Neural cell (in vitro differentiated cells): ENCODE measurements around the gene ST8SIA6. TPM values are rescaled to one million over a fixed set of nuclear protein-coding genes. Genes with fewer than 3 reads are reported as not detected.

Experiments used
- H2AFZ ChIP-seq: fragments of 200-600, 300-800 bp; sonication (generic), shearing (Covaris generic); 2 replicates; pipeline ENCODE4 v1.6.0; 2014; ENCODE audit warnings: low read depth, mild to moderate bottlenecking, antibody characterized with exemption, low read length, moderate library complexity
- H3F3A ChIP-seq: fragments of 200-600 bp; shearing (Covaris generic); 2 replicates; pipeline ENCODE4 v1.6.1; 2016; ENCODE audit warnings: mild to moderate bottlenecking, moderate library complexity, mixed read lengths, antibody characterized with exemption, low read length; ENCODE audit not compliant: insufficient read depth, poor library complexity, severe bottlenecking
- H3K27ac ChIP-seq: fragments of 200-600, 300-800 bp; sonication (generic), shearing (Covaris generic); 2 replicates; pipeline ENCODE4 v1.5.1; 2014; ENCODE audit warnings: mild to moderate bottlenecking, low read length, moderate library complexity
- H3K27me3 ChIP-seq: fragments of 300-800, 200-600 bp; sonication (generic), shearing (Covaris generic); 2 replicates; pipeline ENCODE4 v1.6.0; 2014; ENCODE audit warnings: mild to moderate bottlenecking, low read depth, low read length, moderate library complexity; ENCODE audit not compliant: insufficient read depth
- H3K36me3 ChIP-seq: fragments of 300-800, 200-600 bp; sonication (generic), shearing (Covaris generic); 2 replicates; pipeline ENCODE4 v1.5.1; 2014; ENCODE audit warnings: mild to moderate bottlenecking, antibody characterized with exemption, low read length, moderate library complexity; ENCODE audit not compliant: insufficient read depth
- H3K4me2 ChIP-seq: fragments of 300-800, 200-600 bp; sonication (generic), shearing (Covaris generic); 2 replicates; pipeline ENCODE4 v1.6.0; 2014; ENCODE audit warnings: mild to moderate bottlenecking, low read length
- H3K4me3 ChIP-seq: fragments of 300-800, 200-600 bp; sonication (generic), shearing (Covaris generic); 2 replicates; pipeline ENCODE4 v1.5.1; 2014; ENCODE audit warnings: mild to moderate bottlenecking, low read length, moderate library complexity
- H3K79me2 ChIP-seq: fragments of 200-600 bp; shearing (Covaris generic); replicated peaks from 2 replicates; pipeline ENCODE4 v1.6.0; 2014; ENCODE audit warnings: mild to moderate bottlenecking, low read length, moderate library complexity; ENCODE audit not compliant: insufficient read depth
- H3K9ac ChIP-seq: fragments of 300-800, 200-600 bp; sonication (generic), shearing (Covaris generic); 2 replicates; pipeline ENCODE4 v1.6.1; 2016; ENCODE audit warnings: mild to moderate bottlenecking, low read length, mixed read lengths
- H3K9me2 ChIP-seq: fragments of 200-600 bp; shearing (Covaris generic); 2 replicates; pipeline ENCODE4 v1.6.1; 2016; ENCODE audit warnings: mild to moderate bottlenecking, low read length, mixed read lengths; ENCODE audit not compliant: insufficient read depth
- H3K9me3 ChIP-seq: fragments of 200-600, 300-800 bp; sonication (generic), shearing (Covaris generic); 2 replicates; pipeline ENCODE4 v1.6.1; 2016; ENCODE audit warnings: mild to moderate bottlenecking, mixed run types, low read length, moderate library complexity, mixed read lengths
- H4K20me1 ChIP-seq: fragments of 200-600 bp; shearing (Covaris generic); 2 replicates; pipeline ENCODE4 v1.6.1; 2016; ENCODE audit warnings: mild to moderate bottlenecking, mixed run types; ENCODE audit not compliant: insufficient read depth
- CTCF ChIP-seq: fragments of 450-650 bp; IDR thresholded peaks from 2 replicates; pipeline ENCODE4 v1.5.1; 2014; ENCODE audit warnings: antibody characterized with exemption, mild to moderate bottlenecking, moderate library complexity; ENCODE audit not compliant: poor library complexity, severe bottlenecking
- EP300 ChIP-seq: fragments of 450-650 bp; conservative IDR thresholded peaks from 2 replicates; pipeline ENCODE4 v1.6.1; 2014; ENCODE audit warnings: antibody characterized with exemption, mild to moderate bottlenecking, moderate library complexity; ENCODE audit not compliant: poor library complexity, severe bottlenecking
- EZH2 ChIP-seq: fragments of 200-600, 300-800 bp; shearing (Covaris generic), sonication (generic); IDR thresholded peaks from 2 replicates; pipeline ENCODE4 v1.6.1; 2014; ENCODE audit warnings: antibody characterized with exemption, low read length, borderline replicate concordance, mild to moderate bottlenecking; ENCODE audit not compliant: insufficient read depth, poor library complexity, severe bottlenecking
- MXI1 ChIP-seq: fragments of 450-650 bp; conservative IDR thresholded peaks from 2 replicates; pipeline ENCODE4 v1.6.1; 2014; ENCODE audit warnings: antibody characterized with exemption, mild to moderate bottlenecking; ENCODE audit not compliant: poor library complexity, severe bottlenecking
- POLR2AphosphoS5 ChIP-seq: IDR thresholded peaks from 2 replicates; pipeline ENCODE4 v1.6.1; 2012
- RAD21 ChIP-seq: fragments of 450-650 bp; conservative IDR thresholded peaks from 2 replicates; pipeline ENCODE4 v1.6.1; 2014; ENCODE audit warnings: antibody characterized with exemption, mild to moderate bottlenecking, moderate library complexity
- REST ChIP-seq: IDR thresholded peaks from 2 replicates; pipeline ENCODE4 v1.6.1; 2012; ENCODE audit warnings: borderline replicate concordance
- SMC3 ChIP-seq: fragments of 450-650 bp; conservative IDR thresholded peaks from 2 replicates; pipeline ENCODE4 v1.6.1; 2014; ENCODE audit warnings: antibody characterized with exemption, mild to moderate bottlenecking, moderate library complexity; ENCODE audit not compliant: poor library complexity
- TAF1 ChIP-seq: IDR thresholded peaks from 2 replicates; pipeline ENCODE4 v1.6.1; 2012; ENCODE audit warnings: low read depth
- polyA plus RNA-seq: library from polyadenylated mRNA; depleted of rRNA; stranded (reverse); fragments of >200 nt; gene quantifications from 2 replicates; pipeline ENCODE4 v1.2.3, GENCODE V29; 2014

Gene ST8SIA6
- polyA plus RNA-seq, 1 donor from 2014 or later: 0.41 TPM

GRCh38 chr10:17379151-17379690 lies 75.2 kb downstream of the ST8SIA6 start:
- no peak overlapping the region for H3K4me3 ChIP-seq
- TF ChIP-seq TAF1 (no peak), EZH2 (no peak), POLR2AphosphoS5 (no peak), RAD21 (no peak), SMC3 (no peak), EP300 (no peak)
- H4K20me1 ChIP-seq: no peaks in the 10 kb centered on the region

GRCh38 chr10:17375936-17376584 lies 78.3 kb downstream of the ST8SIA6 start:
- Histone ChIP-seq H2AFZ (no peak overlapping the region), H4K20me1 (no peaks in the 10 kb centered on the region), H3K27ac (no peak overlapping the region), H3F3A (no peaks in the 10 kb centered on the region), H3K79me2 (no peaks in the 10 kb centered on the region), H3K9me2 (no peaks in the 10 kb centered on the region), H3K27me3 (no peaks in the 10 kb centered on the region), H3K9ac (no peak overlapping the region), H3K4me3 (no peak overlapping the region), H3K9me3 (no peaks in the 10 kb centered on the region), H3K36me3 (no peaks in the 10 kb centered on the region), H3K4me2 (no peak overlapping the region)
- TF ChIP-seq POLR2AphosphoS5 (no peak), RAD21 (no peak), CTCF (no peak), TAF1 (no peak), REST (no peak), EP300 (no peak), MXI1 (no peak), EZH2 (no peak), SMC3 (no peak)

More at GRCh38 chr10:17379151-17379690, 75.2 kb downstream of the ST8SIA6 start:
- Histone ChIP-seq H3K79me2 (no peaks in the 10 kb centered on the region), H3K9ac (no peak overlapping the region), H3F3A (no peaks in the 10 kb centered on the region), H3K27ac (no peak overlapping the region), H3K9me3 (no peaks in the 10 kb centered on the region), H2AFZ (no peak overlapping the region), H3K27me3 (no peaks in the 10 kb centered on the region), H3K36me3 (no peaks in the 10 kb centered on the region), H3K4me2 (no peak overlapping the region), H3K9me2 (no peaks in the 10 kb centered on the region)
